ENCODE results near the gene HACD3. TPM values are rescaled to one million over a fixed set of nuclear protein-coding genes. Genes with fewer than 3 reads are reported as not detected.

Gene HACD3
- total RNA-seq, 4 donors from 2014 or later, result 20.2 to 144 (median 34.6) TPM

DNA sequence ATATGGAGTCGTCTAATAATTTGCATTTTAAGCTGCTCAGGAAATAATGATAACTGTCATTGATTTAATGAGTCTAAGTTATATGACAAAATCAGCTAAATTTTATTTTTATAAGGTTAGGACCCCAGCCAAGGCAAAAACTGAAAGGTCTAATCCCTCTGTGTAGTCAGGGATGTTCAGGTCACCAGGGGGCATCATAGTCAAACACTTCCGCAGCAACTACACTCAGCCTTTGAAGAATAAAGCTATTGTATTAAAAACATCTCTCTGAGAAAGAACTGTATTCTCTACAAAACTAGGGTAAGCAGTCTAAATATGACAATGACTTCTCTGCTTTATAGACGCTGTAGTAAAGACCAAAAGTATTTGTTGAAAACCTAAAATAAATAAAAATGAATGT lies 65.7 kb downstream of the HACD3 start:
- intact Hi-C loops (cut with DNase I; ENCODE audit: low total_unique reads), result no loop called here
- Histone ChIP-seq H3K9me3 (no peaks in the 10 kb centered on the region), H3K27ac (no peak overlapping the region), H3K4me3 (no peak overlapping the region), H3K4me1 (no peaks in the 10 kb centered on the region), H3K36me3 (no peaks in the 10 kb centered on the region), H3K27me3 (no peaks in the 10 kb centered on the region)
- TF ChIP-seq POLR2A (IDR thresholded peaks at IDR 0.05), result no peak
- TF ChIP-seq, protein P1, sequence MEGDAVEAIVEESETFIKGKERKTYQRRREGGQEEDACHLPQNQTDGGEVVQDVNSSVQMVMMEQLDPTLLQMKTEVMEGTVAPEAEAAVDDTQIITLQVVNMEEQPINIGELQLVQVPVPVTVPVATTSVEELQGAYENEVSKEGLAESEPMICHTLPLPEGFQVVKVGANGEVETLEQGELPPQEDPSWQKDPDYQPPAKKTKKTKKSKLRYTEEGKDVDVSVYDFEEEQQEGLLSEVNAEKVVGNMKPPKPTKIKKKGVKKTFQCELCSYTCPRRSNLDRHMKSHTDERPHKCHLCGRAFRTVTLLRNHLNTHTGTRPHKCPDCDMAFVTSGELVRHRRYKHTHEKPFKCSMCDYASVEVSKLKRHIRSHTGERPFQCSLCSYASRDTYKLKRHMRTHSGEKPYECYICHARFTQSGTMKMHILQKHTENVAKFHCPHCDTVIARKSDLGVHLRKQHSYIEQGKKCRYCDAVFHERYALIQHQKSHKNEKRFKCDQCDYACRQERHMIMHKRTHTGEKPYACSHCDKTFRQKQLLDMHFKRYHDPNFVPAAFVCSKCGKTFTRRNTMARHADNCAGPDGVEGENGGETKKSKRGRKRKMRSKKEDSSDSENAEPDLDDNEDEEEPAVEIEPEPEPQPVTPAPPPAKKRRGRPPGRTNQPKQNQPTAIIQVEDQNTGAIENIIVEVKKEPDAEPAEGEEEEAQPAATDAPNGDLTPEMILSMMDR (IDR thresholded peaks at IDR 0.05), result peak in 1 of 4 experiments; percentile 11
- no peak for DNase-seq

DNA sequence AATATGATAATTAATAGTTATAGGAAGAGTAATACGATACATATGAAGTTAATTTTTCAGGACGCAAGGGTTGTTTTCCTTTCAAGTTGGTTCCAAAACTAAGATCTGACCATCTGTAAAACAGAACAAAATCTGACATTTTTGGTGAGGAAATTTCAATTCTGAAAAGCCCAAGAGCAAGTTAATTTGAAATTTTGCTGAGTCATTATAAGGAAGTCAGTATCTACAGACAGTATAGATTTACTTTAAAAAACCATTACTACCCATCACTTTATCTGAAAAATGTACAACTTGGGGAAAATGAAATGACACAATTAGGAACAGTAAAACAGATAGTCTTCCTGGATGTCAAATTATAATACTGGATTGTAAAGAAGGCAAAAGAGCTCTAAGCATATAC lies 68.2 kb downstream of the HACD3 start:
- Histone ChIP-seq H3K9me3 (no peaks in the 10 kb centered on the region), H3K36me3 (no peaks in the 10 kb centered on the region), H3K27me3 (no peaks in the 10 kb centered on the region), H3K4me3 (no peak overlapping the region), H3K27ac (no peak overlapping the region), H3K4me1 (no peaks in the 10 kb centered on the region)
- no peak for DNase-seq
- intact Hi-C loops (cut with DNase I; ENCODE audit: low total_unique reads), result no loop called here
- TF ChIP-seq POLR2A (IDR thresholded peaks at IDR 0.05), result no peak
- TF ChIP-seq, protein P1 (IDR thresholded peaks at IDR 0.05), result no peak

DNA sequence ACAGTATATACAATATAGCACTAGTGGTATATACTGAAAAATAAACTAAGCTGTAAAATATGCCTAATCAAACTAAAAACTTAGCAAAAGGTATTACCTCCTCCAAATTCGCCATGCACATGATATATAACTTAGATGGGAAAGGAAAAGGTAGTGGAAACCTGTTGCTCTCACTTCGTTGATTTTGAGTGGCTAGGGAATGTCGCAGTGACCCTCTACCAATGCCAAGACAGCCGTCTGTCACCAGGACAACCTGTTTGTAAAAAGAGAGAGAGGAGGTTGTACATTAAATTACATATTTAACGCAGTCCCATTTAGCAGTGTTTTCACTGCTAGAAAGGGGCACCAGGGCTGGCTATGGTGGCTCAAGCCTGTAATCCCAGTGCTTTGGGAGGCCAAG lies 69.4 kb downstream of the HACD3 start:
- H3K4me1 ChIP-seq, result no peaks in the 10 kb centered on the region
- H3K36me3 ChIP-seq, result no peaks in the 10 kb centered on the region
- H3K27ac ChIP-seq, result no peak overlapping the region
- no peak for DNase-seq
- no peaks in the 10 kb centered on the region for H3K9me3 ChIP-seq
- TF ChIP-seq POLR2A (IDR thresholded peaks at IDR 0.05), result no peak
- TF ChIP-seq, protein P1 (IDR thresholded peaks at IDR 0.05), result no peak
- no peaks in the 10 kb centered on the region for H3K27me3 ChIP-seq
- intact Hi-C loops (cut with DNase I; ENCODE audit: low total_unique reads), result no loop called here
- no peak overlapping the region for H3K4me3 ChIP-seq

DNA sequence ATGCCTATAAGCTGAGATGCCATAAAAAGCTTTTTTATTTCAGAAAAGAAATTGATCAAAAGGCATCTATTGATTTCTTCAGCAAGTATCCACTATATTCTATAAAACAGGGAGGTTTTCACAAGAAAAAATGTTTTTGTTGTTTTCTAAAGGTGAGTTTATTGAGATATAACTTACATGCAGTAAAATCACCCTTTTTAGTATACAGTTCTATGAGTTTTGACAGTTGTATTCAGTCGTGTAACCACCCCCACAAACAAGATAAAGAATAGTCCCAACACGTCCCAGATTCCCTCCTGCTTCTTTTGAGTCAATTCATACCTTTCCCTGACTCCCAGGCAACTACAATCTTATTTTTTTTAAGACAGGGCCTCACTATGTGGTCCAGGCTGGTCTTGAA lies 72.9 kb downstream of the HACD3 start:
- intact Hi-C loops (cut with DNase I; ENCODE audit: low total_unique reads), result no loop called here
- Histone ChIP-seq H3K4me3 (no peak overlapping the region), H3K27me3 (no peaks in the 10 kb centered on the region), H3K9me3 (no peaks in the 10 kb centered on the region), H3K4me1 (no peaks in the 10 kb centered on the region), H3K27ac (no peak overlapping the region), H3K36me3 (no peaks in the 10 kb centered on the region)
- no peak for TF ChIP-seq POLR2A (IDR thresholded peaks at IDR 0.05)
- TF ChIP-seq, protein P1 (IDR thresholded peaks at IDR 0.05), result no peak
- no peak for DNase-seq

DNA sequence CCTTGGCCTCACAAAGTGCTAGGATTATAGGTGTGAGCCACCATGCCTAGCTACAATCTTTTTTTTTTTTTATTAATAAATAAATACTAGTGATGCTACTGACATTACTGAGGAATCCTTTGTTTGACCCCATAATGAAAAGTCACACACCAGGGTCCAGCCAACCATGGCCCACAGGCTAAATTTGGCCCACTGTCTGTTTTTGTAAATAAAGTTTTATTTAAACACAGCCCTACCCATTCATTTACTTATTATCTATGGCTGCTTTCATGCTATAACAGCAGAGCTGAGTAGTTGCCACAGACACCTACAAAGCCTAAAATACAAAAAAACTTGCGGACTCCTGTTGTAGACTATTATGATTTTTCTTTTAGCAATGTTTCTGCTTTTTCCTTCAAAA lies 73.3 kb downstream of the HACD3 start:
- no peak overlapping the region for H3K4me3 ChIP-seq
- no peaks in the 10 kb centered on the region for H3K27me3 ChIP-seq
- DNase-seq, result no peak
- H3K36me3 ChIP-seq, result no peaks in the 10 kb centered on the region
- H3K4me1 ChIP-seq, result no peaks in the 10 kb centered on the region
- H3K27ac ChIP-seq, result no peak overlapping the region
- H3K9me3 ChIP-seq, result no peaks in the 10 kb centered on the region
- intact Hi-C loops (cut with DNase I; ENCODE audit: low total_unique reads), result no loop called here
- TF ChIP-seq, protein P1 (IDR thresholded peaks at IDR 0.05), result no peak
- no peak for TF ChIP-seq POLR2A (IDR thresholded peaks at IDR 0.05)
